Measurements from ENCODE around the gene CFAP74.

CFAP74 gene

GRCh38 chr1:1996207-1996651 is 7.4 kb downstream of the CFAP74 start:
- no peak for TF ChIP-seq CTCF (IDR thresholded peaks at IDR 0.05; ENCODE audit: borderline replicate concordance, insufficient read depth, low read depth, low read length)
- no peak overlapping the region for H3K4me3 ChIP-seq (ENCODE audit: low read depth, low read length)

- TF ChIP-seq CTCF (IDR thresholded peaks at IDR 0.05; ENCODE audit: borderline replicate concordance, insufficient read depth, low read depth, low read length): no peak
Observed at GRCh38 chr1:1994536-1994935, 9.1 kb downstream of the CFAP74 start.

GRCh38 chr1:1990222-1990621 is 13.4 kb downstream of the CFAP74 start:
- H3K4me3 ChIP-seq (ENCODE audit: low read depth, low read length): no peak overlapping the region
- TF ChIP-seq CTCF (IDR thresholded peaks at IDR 0.05; ENCODE audit: borderline replicate concordance, insufficient read depth, low read depth, low read length): no peak

More at GRCh38 chr1:1994536-1994935, 9.1 kb downstream of the CFAP74 start:
- H3K4me3 ChIP-seq (ENCODE audit: low read depth, low read length): no peak overlapping the region

GRCh38 chr1:1989789-1990188 is 13.8 kb downstream of the CFAP74 start:
- TF ChIP-seq CTCF (IDR thresholded peaks at IDR 0.05; ENCODE audit: borderline replicate concordance, insufficient read depth, low read depth, low read length): no peak

GRCh38 chr1:1989102-1989542 is 14.5 kb downstream of the CFAP74 start:
- TF ChIP-seq CTCF (IDR thresholded peaks at IDR 0.05; ENCODE audit: borderline replicate concordance, insufficient read depth, low read depth, low read length): no peak
- H3K4me3 ChIP-seq (ENCODE audit: low read depth, low read length): no peak overlapping the region

More at GRCh38 chr1:1989789-1990188, 13.8 kb downstream of the CFAP74 start:
- H3K4me3 ChIP-seq (ENCODE audit: low read depth, low read length): no peak overlapping the region

GRCh38 chr1:1988061-1988945 is 15.3 kb downstream of the CFAP74 start:
- no peak overlapping the region for H3K4me3 ChIP-seq (ENCODE audit: low read depth, low read length)
- TF ChIP-seq CTCF (IDR thresholded peaks at IDR 0.05; ENCODE audit: borderline replicate concordance, insufficient read depth, low read depth, low read length): no peak

GRCh38 chr1:1987142-1987510 is 16.5 kb downstream of the CFAP74 start:
- H3K4me3 ChIP-seq (ENCODE audit: low read depth, low read length): no peak overlapping the region
- TF ChIP-seq CTCF (IDR thresholded peaks at IDR 0.05; ENCODE audit: borderline replicate concordance, insufficient read depth, low read depth, low read length): no peak
